Osteocyte (in vitro differentiated cells): ENCODE results near the gene ASNSD1. TPM values are rescaled to one million over a fixed set of nuclear protein-coding genes. Genes with fewer than 3 reads are reported as not detected.

ENCODE experiments used
- DNase-seq: peaks from one replicate; pipeline ENCODE4 v3.0.0; 2021; ENCODE audit warnings: mixed read lengths; ENCODE audit not compliant: unreplicated experiment; ENCODE audit errors: extremely low spot score
- H3K27ac Mint-ChIP-seq: one replicate; pipeline ENCODE4 v1.8.0; 2021; ENCODE audit warnings: mild to moderate bottlenecking, mixed read lengths; ENCODE audit not compliant: unreplicated experiment
- H3K27me3 Mint-ChIP-seq: one replicate; pipeline ENCODE4 v1.8.0; 2021; ENCODE audit warnings: mixed read lengths; ENCODE audit not compliant: unreplicated experiment
- H3K36me3 Mint-ChIP-seq: one replicate; pipeline ENCODE4 v1.8.0; 2021; ENCODE audit warnings: mixed read lengths; ENCODE audit not compliant: unreplicated experiment
- H3K4me1 Mint-ChIP-seq: one replicate; pipeline ENCODE4 v1.8.0; 2021; ENCODE audit warnings: mixed read lengths; ENCODE audit not compliant: unreplicated experiment
- H3K4me3 Mint-ChIP-seq: one replicate; pipeline ENCODE4 v1.8.0; 2021; ENCODE audit warnings: mild to moderate bottlenecking, moderate library complexity, mixed read lengths; ENCODE audit not compliant: unreplicated experiment
- H3K9me3 Mint-ChIP-seq: one replicate; pipeline ENCODE4 v1.8.0; 2021; ENCODE audit warnings: mixed read lengths; ENCODE audit not compliant: unreplicated experiment
- total RNA-seq: library from RNA; stranded (reverse); gene quantifications from 2 replicates; pipeline ENCODE4 v1.2.1, GENCODE V29; 2021
- TF ChIP-seq, protein P1 (sequence below): fragments of 200-600 bp; sonication (generic); IDR thresholded peaks from 2 replicates; pipeline ENCODE4 v1.5.0; 2021; ENCODE audit warnings: antibody characterized with exemption, mild to moderate bottlenecking, moderate library complexity

The ASNSD1 gene
- total RNA-seq, 1 donor from 2014 or later, result 46.0 TPM

DNA sequence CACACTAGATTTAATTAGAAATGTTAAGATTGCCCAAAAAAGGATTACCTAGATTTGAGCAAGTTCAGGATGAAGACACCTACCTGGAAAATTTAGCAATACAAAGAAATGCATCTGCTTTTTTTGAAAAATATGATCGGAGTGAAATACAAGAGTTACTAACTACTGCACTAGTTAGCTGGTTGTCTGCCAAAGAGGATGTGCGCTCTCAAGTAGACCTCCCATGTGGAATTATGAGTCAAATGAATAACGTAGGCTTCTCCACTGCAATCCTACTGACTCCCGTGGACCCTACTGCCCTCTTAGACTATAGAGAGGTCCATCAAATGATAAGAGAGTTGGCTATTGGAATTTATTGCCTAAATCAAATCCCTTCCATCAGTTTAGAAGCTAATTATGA lies 15.2 kb downstream of the ASNSD1 start:
- TF ChIP-seq, protein P1, sequence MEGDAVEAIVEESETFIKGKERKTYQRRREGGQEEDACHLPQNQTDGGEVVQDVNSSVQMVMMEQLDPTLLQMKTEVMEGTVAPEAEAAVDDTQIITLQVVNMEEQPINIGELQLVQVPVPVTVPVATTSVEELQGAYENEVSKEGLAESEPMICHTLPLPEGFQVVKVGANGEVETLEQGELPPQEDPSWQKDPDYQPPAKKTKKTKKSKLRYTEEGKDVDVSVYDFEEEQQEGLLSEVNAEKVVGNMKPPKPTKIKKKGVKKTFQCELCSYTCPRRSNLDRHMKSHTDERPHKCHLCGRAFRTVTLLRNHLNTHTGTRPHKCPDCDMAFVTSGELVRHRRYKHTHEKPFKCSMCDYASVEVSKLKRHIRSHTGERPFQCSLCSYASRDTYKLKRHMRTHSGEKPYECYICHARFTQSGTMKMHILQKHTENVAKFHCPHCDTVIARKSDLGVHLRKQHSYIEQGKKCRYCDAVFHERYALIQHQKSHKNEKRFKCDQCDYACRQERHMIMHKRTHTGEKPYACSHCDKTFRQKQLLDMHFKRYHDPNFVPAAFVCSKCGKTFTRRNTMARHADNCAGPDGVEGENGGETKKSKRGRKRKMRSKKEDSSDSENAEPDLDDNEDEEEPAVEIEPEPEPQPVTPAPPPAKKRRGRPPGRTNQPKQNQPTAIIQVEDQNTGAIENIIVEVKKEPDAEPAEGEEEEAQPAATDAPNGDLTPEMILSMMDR, result no peak
- H3K27ac Mint-ChIP-seq, result no peak overlapping the region
- H3K9me3 Mint-ChIP-seq, result peaks cover 15% of the 10 kb centered on the region
- H3K27me3 Mint-ChIP-seq, result no peaks in the 10 kb centered on the region
- no peak for DNase-seq
- peaks cover 18% of the 10 kb centered on the region for H3K36me3 Mint-ChIP-seq
- no peak overlapping the region for H3K4me3 Mint-ChIP-seq
- H3K4me1 Mint-ChIP-seq, result peaks cover 26% of the 10 kb centered on the region

DNA sequence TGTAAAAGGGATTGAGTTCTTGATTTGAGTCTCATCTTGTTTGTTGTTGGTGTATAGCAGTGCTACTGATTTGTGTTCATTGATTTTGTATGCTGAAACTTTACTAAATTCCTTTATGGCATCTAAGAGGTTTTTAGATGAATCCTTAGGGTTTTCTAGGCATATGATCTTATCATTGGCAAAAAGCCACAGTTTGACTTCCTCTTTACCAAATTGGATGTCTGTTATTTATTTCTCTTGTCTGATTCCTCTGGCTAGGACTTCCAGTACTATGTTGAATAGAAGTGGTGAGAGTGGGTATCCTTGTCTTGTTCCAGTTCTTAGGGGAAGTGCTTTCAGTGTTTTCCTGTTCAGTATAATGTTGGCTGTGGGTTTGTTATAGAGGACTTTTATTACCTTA lies 18.0 kb downstream of the ASNSD1 start:
- H3K4me1 Mint-ChIP-seq, result peaks cover 16% of the 10 kb centered on the region
- H3K27me3 Mint-ChIP-seq, result no peaks in the 10 kb centered on the region
- peaks cover 15% of the 10 kb centered on the region for H3K9me3 Mint-ChIP-seq
- no peak overlapping the region for H3K4me3 Mint-ChIP-seq
- TF ChIP-seq, protein P1, result no peak
- no peak for DNase-seq
- peaks cover 11% of the 10 kb centered on the region for H3K36me3 Mint-ChIP-seq
- H3K27ac Mint-ChIP-seq, result no peak overlapping the region

DNA sequence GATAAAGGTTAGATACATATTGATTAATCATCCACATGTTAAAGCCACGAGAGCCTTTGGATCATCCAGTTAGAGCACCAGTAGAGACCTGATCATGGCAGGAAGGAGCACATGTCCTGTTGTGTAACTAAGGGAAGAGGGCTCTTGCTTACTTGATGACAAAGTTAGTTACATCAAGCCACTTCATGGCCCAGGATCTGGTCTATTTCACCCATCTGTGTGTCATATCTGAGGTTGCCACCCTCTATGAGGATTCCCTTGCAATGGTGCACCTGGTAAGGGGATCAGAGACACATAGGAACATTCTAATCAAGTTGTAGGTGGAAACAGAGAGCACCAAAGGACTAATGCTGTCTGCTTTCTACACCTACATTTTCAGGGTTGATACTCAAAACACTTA lies 19.9 kb downstream of the ASNSD1 start:
- H3K27ac Mint-ChIP-seq, result no peak overlapping the region
- H3K36me3 Mint-ChIP-seq, result peaks cover 9% of the 10 kb centered on the region
- H3K4me1 Mint-ChIP-seq, result peaks cover 13% of the 10 kb centered on the region
- no peak for DNase-seq
- H3K27me3 Mint-ChIP-seq, result no peaks in the 10 kb centered on the region
- no peak overlapping the region for H3K4me3 Mint-ChIP-seq
- TF ChIP-seq, protein P1, result no peak
- peaks cover 15% of the 10 kb centered on the region for H3K9me3 Mint-ChIP-seq

DNA sequence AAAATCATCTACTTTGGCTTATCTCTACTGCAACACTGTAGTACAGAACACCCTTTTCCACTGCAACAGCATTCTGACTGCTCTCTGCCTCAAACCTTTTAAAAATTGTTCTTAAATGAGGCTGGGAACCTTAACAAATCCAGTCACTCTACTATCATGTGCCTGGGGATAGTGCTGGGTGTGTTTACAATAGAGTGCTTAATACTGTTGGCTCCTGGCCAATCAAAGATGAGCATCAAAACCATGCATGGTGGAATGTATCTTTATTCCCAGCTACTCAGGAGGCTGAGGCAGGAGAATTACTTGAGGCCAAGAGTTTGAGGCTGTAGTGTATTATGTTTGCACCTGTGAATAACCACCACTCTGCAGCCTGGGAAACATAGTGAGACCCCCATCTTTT lies 20.6 kb downstream of the ASNSD1 start:
- TF ChIP-seq, protein P1, result no peak
- H3K27ac Mint-ChIP-seq, result no peak overlapping the region

DNA sequence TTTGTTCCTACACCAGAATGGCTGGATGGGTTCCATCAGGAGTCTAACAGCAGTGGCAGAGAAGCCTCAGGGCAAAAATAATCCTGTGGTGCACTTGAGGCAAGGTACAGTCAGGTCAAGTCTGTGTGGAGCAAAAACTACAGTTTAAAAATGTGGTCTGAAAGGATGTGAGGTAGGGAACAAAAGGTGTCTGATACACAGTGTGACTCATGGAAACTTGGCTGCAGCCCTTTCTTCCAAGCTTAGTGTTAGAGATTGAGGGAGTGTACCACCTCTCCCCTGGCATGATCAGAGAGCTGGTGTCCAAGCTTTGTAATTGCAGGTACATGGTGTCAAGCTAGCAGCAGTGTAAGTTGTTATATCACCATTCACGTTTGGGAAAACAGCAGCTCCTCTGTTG lies 22.1 kb downstream of the ASNSD1 start:
- Mint-ChIP-seq H3K9me3 (peaks cover 5% of the 10 kb centered on the region), H3K4me3 (no peak overlapping the region), H3K27me3 (no peaks in the 10 kb centered on the region), H3K27ac (no peak overlapping the region), H3K4me1 (peaks cover 14% of the 10 kb centered on the region), H3K36me3 (no peaks in the 10 kb centered on the region)
- no peak for DNase-seq
- TF ChIP-seq, protein P1, result no peak

More for the DNA sequence above, 20.6 kb downstream of the ASNSD1 start:
- H3K4me1 Mint-ChIP-seq, result peaks cover 14% of the 10 kb centered on the region
- DNase-seq, result no peak
- no peak overlapping the region for H3K4me3 Mint-ChIP-seq
- no peaks in the 10 kb centered on the region for H3K27me3 Mint-ChIP-seq
- H3K9me3 Mint-ChIP-seq, result peaks cover 15% of the 10 kb centered on the region
- peaks cover 9% of the 10 kb centered on the region for H3K36me3 Mint-ChIP-seq
